D341Med (cell line): ENCODE results near the gene SECTM1.
"Not testable (repeated sequence)": the region's sequence is repeated elsewhere in the genome, so short reads cannot be mapped to it uniquely, and the experiment has no call there.

Experiments
- DNase-seq: peaks from one replicate; pipeline ENCODE4 v3.0.0; 2012; ENCODE audit warnings: low spot score

SECTM1 gene

GRCh38 chr17:82333279-82334171 is at the start of gene SECTM1:
SECTM1 (minus strand) TSS chr17:82333766; CDS start chr17:82327240, 6,526 bp downstream.
- DNase-seq: no peak

- no peak for DNase-seq
These were observed 49.3 kb upstream of the SECTM1 start for GRCh38 chr17:82382933-82383255.

GRCh38 chr17:82382220-82382932 is 48.8 kb upstream of the SECTM1 start:
- DNase-seq: not testable (repeated sequence)

- not testable (repeated sequence) for DNase-seq
These were observed 48.1 kb upstream of the SECTM1 start for GRCh38 chr17:82381703-82382009.

- no peak for DNase-seq
These were observed 47.5 kb upstream of the SECTM1 start for GRCh38 chr17:82380860-82381702.

- DNase-seq: no peak
These were observed 45.1 kb upstream of the SECTM1 start for GRCh38 chr17:82378741-82379021.

- no peak for DNase-seq
These were observed 44.6 kb upstream of the SECTM1 start for GRCh38 chr17:82377924-82378740.

- not testable (repeated sequence) for DNase-seq
These were observed 43.7 kb upstream of the SECTM1 start for GRCh38 chr17:82377294-82377693.

GRCh38 chr17:82376042-82376730 is 42.6 kb upstream of the SECTM1 start:
- no peak for DNase-seq

GRCh38 chr17:82375359-82376041 is 41.9 kb upstream of the SECTM1 start:
- no peak for DNase-seq

- DNase-seq: no peak
These were observed 41.2 kb upstream of the SECTM1 start for GRCh38 chr17:82374626-82375331.

- DNase-seq: no peak
These were observed 40.4 kb upstream of the SECTM1 start for GRCh38 chr17:82373731-82374625.

GRCh38 chr17:82373072-82373452 is 39.5 kb upstream of the SECTM1 start:
- not testable (repeated sequence) for DNase-seq

- no peak for DNase-seq
These were observed 38.9 kb upstream of the SECTM1 start for GRCh38 chr17:82372249-82373071.

GRCh38 chr17:82371333-82372248 is 38.0 kb upstream of the SECTM1 start, which contains the start of gene UTS2R:
UTS2R (plus strand) TSS chr17:82371765; CDS start chr17:82374325, 2,560 bp downstream.
- peak; percentile 83 for DNase-seq

GRCh38 chr17:82370471-82371332 is 37.1 kb upstream of the SECTM1 start:
- DNase-seq: no peak
